Ishikawa (cell line): ENCODE measurements around the gene RPN1.

Experiments used
- CEBPB ChIP-seq: IDR thresholded peaks from 2 replicates; pipeline ENCODE4 v1.6.1; 2012
- CREB1 ChIP-seq: IDR thresholded peaks from 2 replicates; pipeline ENCODE4 v1.6.1; 2012; ENCODE audit warnings: low read depth
- EGR1 ChIP-seq: IDR thresholded peaks from 2 replicates; pipeline ENCODE4 v1.6.1; 2012
- EP300 ChIP-seq: IDR thresholded peaks from 2 replicates; pipeline ENCODE4 v1.6.1; 2012; ENCODE audit warnings: borderline replicate concordance
- FOXM1 ChIP-seq: IDR thresholded peaks from 2 replicates; pipeline ENCODE4 v1.6.1; 2012; ENCODE audit warnings: low read depth, borderline replicate concordance
- MAX ChIP-seq: IDR thresholded peaks from 2 replicates; pipeline ENCODE4 v1.6.1; 2012
- NFIC ChIP-seq: IDR thresholded peaks from 2 replicates; pipeline ENCODE4 v1.6.1; 2012
- RAD21 ChIP-seq: IDR thresholded peaks from 2 replicates; pipeline ENCODE4 v1.6.1; 2012; ENCODE audit warnings: low read depth
- REST ChIP-seq: IDR thresholded peaks from 2 replicates; pipeline ENCODE4 v1.6.1; 2012; ENCODE audit warnings: low read depth, mild to moderate bottlenecking
- TAF1 ChIP-seq: IDR thresholded peaks from 2 replicates; pipeline ENCODE4 v1.6.1; 2012; ENCODE audit warnings: low read depth, mild to moderate bottlenecking
- TCF12 ChIP-seq: IDR thresholded peaks from 2 replicates; pipeline ENCODE4 v1.6.1; 2012; ENCODE audit warnings: low read depth
- TEAD4 ChIP-seq: IDR thresholded peaks from 2 replicates; pipeline ENCODE4 v1.6.1; 2012
- YY1 ChIP-seq: IDR thresholded peaks from 2 replicates; pipeline ENCODE4 v1.6.1; 2012; ENCODE audit warnings: low read depth
- ZBTB7A ChIP-seq: IDR thresholded peaks from 2 replicates; pipeline ENCODE4 v1.6.1; 2012; ENCODE audit warnings: low read depth
- TF ChIP-seq, protein P1 (sequence below): IDR thresholded peaks from 2 replicates; pipeline ENCODE4 v1.6.1; 2012

The RPN1 gene

DNA sequence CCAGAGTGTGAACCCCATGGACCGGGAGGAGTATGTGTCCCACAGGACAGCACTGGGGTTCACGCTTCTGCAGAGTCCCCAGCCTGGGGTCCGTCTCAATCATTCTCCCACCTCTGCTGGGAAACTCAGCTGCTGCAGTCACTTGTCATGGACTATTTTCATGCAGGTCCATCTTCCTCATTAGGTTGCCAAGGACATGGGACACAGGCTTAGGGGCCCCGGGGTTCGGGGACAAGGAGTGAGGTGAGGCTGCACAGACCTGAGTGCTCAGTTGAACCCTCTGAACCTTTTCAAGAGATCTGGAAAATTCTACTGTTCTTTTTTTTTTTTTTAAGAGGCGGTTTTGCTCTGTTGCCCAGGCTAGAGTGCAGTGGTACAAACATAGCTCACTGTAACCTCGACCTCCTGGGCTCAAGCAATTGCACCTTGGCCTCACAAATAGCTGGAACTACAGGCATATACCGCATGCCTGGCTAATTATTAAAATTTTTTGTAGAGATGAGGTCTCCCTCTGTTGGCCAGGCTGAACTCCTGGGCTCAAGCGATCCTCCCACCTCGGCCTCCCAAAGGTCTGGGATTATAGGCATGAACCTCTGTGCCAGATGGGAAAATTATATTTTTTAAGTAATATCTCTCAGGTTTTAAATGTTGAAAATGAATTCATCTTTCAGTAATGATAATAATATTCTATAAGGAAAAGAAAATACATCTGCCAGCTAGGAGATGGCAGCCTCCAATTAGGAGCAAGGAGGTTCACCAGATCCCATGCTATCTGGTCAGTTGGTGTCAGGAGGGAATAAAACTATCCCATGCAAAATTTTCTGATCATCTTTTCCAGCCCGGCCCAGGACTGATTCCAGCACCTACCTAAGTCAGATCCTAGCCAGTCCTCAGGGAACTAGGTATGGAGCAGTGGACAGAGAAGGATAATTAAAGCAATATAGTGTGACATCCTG lies 45.2 kb downstream of the RPN1 start:
- no peak for TF ChIP-seq TEAD4
- no peak for TF ChIP-seq YY1
- TF ChIP-seq MAX = no peak
- no peak for TF ChIP-seq CEBPB
- no peak for TF ChIP-seq RAD21
- TF ChIP-seq REST = no peak
- TF ChIP-seq NFIC = no peak

GRCh38 chr3:128603811-128604775 lies 46.5 kb downstream of the RPN1 start:
- TF ChIP-seq ZBTB7A = no peak
- TF ChIP-seq, protein P1, sequence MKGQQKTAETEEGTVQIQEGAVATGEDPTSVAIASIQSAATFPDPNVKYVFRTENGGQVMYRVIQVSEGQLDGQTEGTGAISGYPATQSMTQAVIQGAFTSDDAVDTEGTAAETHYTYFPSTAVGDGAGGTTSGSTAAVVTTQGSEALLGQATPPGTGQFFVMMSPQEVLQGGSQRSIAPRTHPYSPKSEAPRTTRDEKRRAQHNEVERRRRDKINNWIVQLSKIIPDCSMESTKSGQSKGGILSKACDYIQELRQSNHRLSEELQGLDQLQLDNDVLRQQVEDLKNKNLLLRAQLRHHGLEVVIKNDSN = no peak
- TF ChIP-seq EP300 = no peak
- no peak for TF ChIP-seq TAF1
- TF ChIP-seq CREB1 = no peak
- TF ChIP-seq EGR1 = no peak

- TF ChIP-seq NFIC (no peak), TCF12 (no peak), YY1 (no peak), ZBTB7A (no peak), TAF1 (no peak), RAD21 (no peak), EP300 (no peak), CEBPB (no peak), FOXM1 (no peak), CREB1 (no peak), REST (no peak), MAX (no peak), EGR1 (no peak), TEAD4 (no peak)
- TF ChIP-seq, protein P1 = no peak
These were observed 47.3 kb downstream of the RPN1 start for GRCh38 chr3:128603313-128603712.

DNA sequence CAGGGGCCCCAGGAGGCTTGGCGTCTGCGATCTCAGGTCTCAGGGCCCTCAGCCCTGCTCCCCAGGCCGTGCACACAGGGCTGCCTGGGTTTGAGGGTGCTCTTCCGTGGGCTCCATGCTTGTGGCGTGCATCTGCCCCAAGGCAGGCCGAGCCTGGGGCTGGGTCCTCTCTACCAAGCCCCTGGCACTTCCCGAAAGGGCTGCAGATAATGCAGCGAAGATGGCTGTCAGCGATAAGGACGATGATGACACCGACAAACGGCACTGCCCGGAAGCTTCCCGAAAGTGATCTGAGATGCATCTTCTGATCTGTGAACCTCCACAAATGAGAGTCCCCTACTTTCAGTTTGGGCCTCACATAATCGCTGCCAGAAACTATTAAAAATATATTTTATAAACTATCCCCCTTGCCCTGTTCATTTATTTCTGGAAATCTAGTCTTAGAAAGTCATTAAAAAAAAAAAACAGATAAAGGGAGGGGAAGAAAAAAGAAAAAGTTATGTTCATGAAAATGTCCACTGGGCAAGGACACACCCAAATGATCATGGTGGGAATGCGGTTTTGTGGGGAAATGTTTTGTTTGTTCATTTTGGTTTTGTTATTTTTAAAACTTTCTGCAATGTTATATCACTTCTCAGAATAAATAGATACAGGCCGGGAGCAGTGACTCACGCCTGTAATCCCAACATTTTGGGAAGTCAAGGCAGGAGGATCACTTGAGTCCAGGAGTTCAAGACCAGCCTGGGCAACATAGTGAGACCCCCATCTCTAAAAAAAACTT lies 51.5 kb downstream of the RPN1 start:
- no peak for TF ChIP-seq EGR1
- TF ChIP-seq MAX = no peak
- no peak for TF ChIP-seq ZBTB7A
- TF ChIP-seq NFIC = no peak
- no peak for TF ChIP-seq FOXM1
- no peak for TF ChIP-seq CEBPB
- no peak for TF ChIP-seq REST
- TF ChIP-seq RAD21 = no peak
- TF ChIP-seq EP300 = no peak
- no peak for TF ChIP-seq CREB1
- no peak for TF ChIP-seq TAF1
- TF ChIP-seq, protein P1 = no peak
- TF ChIP-seq TEAD4 = no peak
